HG02885 (cell line): ENCODE results near the gene COL4A3.
A peak's percentile ranks its signal among the peaks of the same experiment; 100 is the strongest.

ENCODE experiments used
- ATAC-seq: cut with Tn5 transposase; IDR thresholded peaks from one replicate; pipeline ENCODE4 v1.9.1; 2021; ENCODE audit warnings: mild to moderate bottlenecking; ENCODE audit not compliant: unreplicated experiment, poor library complexity

The COL4A3 gene

GRCh38 chr2:227267410-227268115 is 103.1 kb downstream of the COL4A3 start:
- no peak for ATAC-seq

- no peak for ATAC-seq
Observed at GRCh38 chr2:227280895-227281294, 116.5 kb downstream of the COL4A3 start.

GRCh38 chr2:227285741-227286236 is 121.4 kb downstream of the COL4A3 start:
- ATAC-seq: no peak

- no peak for ATAC-seq
Observed at GRCh38 chr2:227287771-227288170, 123.3 kb downstream of the COL4A3 start.

GRCh38 chr2:227292314-227292713 is 127.9 kb downstream of the COL4A3 start:
- no peak for ATAC-seq

GRCh38 chr2:227293531-227293930 is 129.1 kb downstream of the COL4A3 start:
- ATAC-seq: no peak

- no peak for ATAC-seq
Observed at GRCh38 chr2:227295806-227296205, 131.4 kb downstream of the COL4A3 start.

GRCh38 chr2:227296671-227297405 is 132.4 kb downstream of the COL4A3 start:
- no peak for ATAC-seq

GRCh38 chr2:227301523-227301922 is 137.1 kb downstream of the COL4A3 start:
- ATAC-seq: no peak

- ATAC-seq: peak; percentile 91
Observed at GRCh38 chr2:227308784-227309183, 144.4 kb downstream of the COL4A3 start.

- no peak for ATAC-seq
Observed at GRCh38 chr2:227310756-227311110, 146.3 kb downstream of the COL4A3 start.

- ATAC-seq: no peak
Observed at GRCh38 chr2:227311861-227312506, 147.6 kb downstream of the COL4A3 start.

GRCh38 chr2:227312579-227312978 is 148.2 kb downstream of the COL4A3 start:
- no peak for ATAC-seq

- ATAC-seq: no peak
Observed at GRCh38 chr2:227313310-227313709, 148.9 kb downstream of the COL4A3 start.

- ATAC-seq: no peak
Observed at GRCh38 chr2:227317834-227318233, 153.4 kb downstream of the COL4A3 start.

GRCh38 chr2:227320305-227321094 is 156.1 kb downstream of the COL4A3 start:
- no peak for ATAC-seq

- ATAC-seq: no peak
Observed at GRCh38 chr2:227322530-227323205, 158.2 kb downstream of the COL4A3 start.

GRCh38 chr2:227323818-227324217 is 159.4 kb downstream of the COL4A3 start:
- ATAC-seq: no peak

- peak; percentile 18 for ATAC-seq
Observed at GRCh38 chr2:227324642-227324994, 160.2 kb downstream of the COL4A3 start.
